GM06990 (cell line): Measurements from ENCODE around the gene LRRTM4.

ENCODE experiments used
- DNase-seq: peaks from one replicate; pipeline ENCODE4 v3.0.0-alpha.2; 2011; ENCODE audit not compliant: insufficient read length; ENCODE audit errors: extremely low read depth
- H3K27me3 ChIP-seq: replicated peaks from 2 replicates; pipeline ENCODE4 v1.6.0; 2011; ENCODE audit warnings: low read length; ENCODE audit not compliant: control insufficient read depth, insufficient read depth
- H3K36me3 ChIP-seq: 2 replicates; pipeline ENCODE4 v1.5.1; 2011; ENCODE audit warnings: low read length; ENCODE audit not compliant: control insufficient read depth, insufficient read depth
- H3K4me3 ChIP-seq: replicated peaks from 2 replicates; pipeline ENCODE4 v1.5.1; 2011; ENCODE audit warnings: low read depth, mild to moderate bottlenecking, control low read depth, low read length
- CTCF ChIP-seq: IDR thresholded peaks from 2 replicates; pipeline ENCODE4 v1.5.1; 2011; ENCODE audit warnings: low read length, control low read depth, mild to moderate bottlenecking, inconsistent platforms; ENCODE audit not compliant: insufficient read depth, poor library complexity, severe bottlenecking

Gene LRRTM4

GRCh38 chr2:76825140-76825970 is 696.8 kb downstream of the LRRTM4 start:
- Histone ChIP-seq H3K27me3 (no peaks in the 10 kb centered on the region), H3K4me3 (no peak overlapping the region), H3K36me3 (no peaks in the 10 kb centered on the region)
- TF ChIP-seq CTCF: no peak
- no peak for DNase-seq

- no peaks in the 10 kb centered on the region for H3K27me3 ChIP-seq
- no peaks in the 10 kb centered on the region for H3K36me3 ChIP-seq
- DNase-seq: no peak
- TF ChIP-seq CTCF: no peak
- H3K4me3 ChIP-seq: no peak overlapping the region
Observed at GRCh38 chr2:76821731-76822130, 700.4 kb downstream of the LRRTM4 start.

- Histone ChIP-seq H3K36me3 (no peaks in the 10 kb centered on the region), H3K27me3 (no peaks in the 10 kb centered on the region), H3K4me3 (no peak overlapping the region)
- no peak for TF ChIP-seq CTCF
- no peak for DNase-seq
Observed at GRCh38 chr2:76813084-76813483, 709.1 kb downstream of the LRRTM4 start.

GRCh38 chr2:76812156-76812555 is 710.0 kb downstream of the LRRTM4 start:
- no peak for DNase-seq
- H3K36me3 ChIP-seq: no peaks in the 10 kb centered on the region
- TF ChIP-seq CTCF: no peak
- H3K27me3 ChIP-seq: no peaks in the 10 kb centered on the region
- H3K4me3 ChIP-seq: no peak overlapping the region

GRCh38 chr2:76809136-76809535 is 713.0 kb downstream of the LRRTM4 start:
- no peak for TF ChIP-seq CTCF
- Histone ChIP-seq H3K4me3 (no peak overlapping the region), H3K36me3 (no peaks in the 10 kb centered on the region), H3K27me3 (no peaks in the 10 kb centered on the region)
- DNase-seq: no peak
